GM12878 (cell line): ENCODE data around the gene SP100. TPM values are rescaled to one million over a fixed set of nuclear protein-coding genes. Genes with fewer than 3 reads are reported as not detected.

Experiments used
- ASH2L ChIP-seq: fragments of 300-600, 200-600 bp; sonication (generic); IDR thresholded peaks from 2 replicates; pipeline ENCODE4 v1.6.1; 2017; ENCODE audit warnings: low read depth, mild to moderate bottlenecking, borderline replicate concordance
- BRCA1 ChIP-seq: IDR thresholded peaks from 2 replicates; pipeline ENCODE4 v1.6.1; 2011; ENCODE audit warnings: low read depth, low read length, improper control_type of control experiment
- E2F8 ChIP-seq: fragments of 450-650 bp; IDR thresholded peaks from 2 replicates; pipeline ENCODE4 v1.6.1; 2018; ENCODE audit warnings: mild to moderate bottlenecking, low read depth, moderate library complexity; ENCODE audit not compliant: partially characterized antibody
- ETV6 ChIP-seq, 2 experiments: fragments of 450-650 bp in 1 of 2; IDR thresholded peaks in 1 of 2; conservative IDR thresholded peaks in 1 of 2; 2 replicates each; pipeline ENCODE4 v1.6.1; 2014; ENCODE audit warnings: antibody characterized with exemption in 1 of 2, borderline replicate concordance in 1 of 2, low read depth in 1 of 2, mild to moderate bottlenecking in 1 of 2, moderate library complexity in 1 of 2
- FOS ChIP-seq: IDR thresholded peaks from 3 replicates; pipeline ENCODE4 v1.6.1; 2011; ENCODE audit warnings: borderline replicate concordance; ENCODE audit not compliant: insufficient read length; ENCODE audit errors: extremely low read depth
- HDAC2 ChIP-seq: fragments of 200-600 bp; sonication (generic); IDR thresholded peaks from 2 replicates; pipeline ENCODE4 v1.6.1; 2017
- IKZF1 ChIP-seq: fragments of 450-650 bp; conservative IDR thresholded peaks from 2 replicates; pipeline ENCODE4 v1.6.1; 2017; ENCODE audit warnings: antibody characterized with exemption, mild to moderate bottlenecking
- IKZF2 ChIP-seq, 2 experiments: fragments of 450-650 bp; IDR thresholded peaks; 2 replicates each; pipeline ENCODE4 v1.6.1; 2017; ENCODE audit warnings: mild to moderate bottlenecking in 2 of 2, moderate library complexity in 2 of 2
- KAT2A ChIP-seq: conservative IDR thresholded peaks from 2 replicates; pipeline ENCODE4 v1.6.1; 2011; ENCODE audit warnings: low read depth, low read length; ENCODE audit not compliant: control insufficient read depth
- MEF2B ChIP-seq: fragments of 450-650 bp; IDR thresholded peaks from 2 replicates; pipeline ENCODE4 v1.6.1; 2018; ENCODE audit warnings: mild to moderate bottlenecking, moderate library complexity; ENCODE audit not compliant: partially characterized antibody, poor library complexity, severe bottlenecking
- MTA2 ChIP-seq: fragments of 450-650 bp; IDR thresholded peaks from 2 replicates; pipeline ENCODE4 v1.6.1; 2016; ENCODE audit warnings: low read depth, mild to moderate bottlenecking, moderate library complexity
- NR2C2 ChIP-seq: IDR thresholded peaks from 2 replicates; pipeline ENCODE4 v1.6.1; 2011; ENCODE audit warnings: borderline replicate concordance, low read depth; ENCODE audit not compliant: control insufficient read depth, insufficient read length
- NRF1 ChIP-seq: conservative IDR thresholded peaks from 2 replicates; pipeline ENCODE4 v1.6.1; 2011; ENCODE audit warnings: mild to moderate bottlenecking, low read depth, low read length, improper control_type of control experiment
- PAX5 ChIP-seq: IDR thresholded peaks from 2 replicates; pipeline ENCODE4 v1.6.1; 2011; ENCODE audit warnings: low read depth, low read length, borderline replicate concordance
- POLR2A ChIP-seq: IDR thresholded peaks from 2 replicates; pipeline ENCODE4 v1.6.1; 2011; ENCODE audit warnings: low read depth, mild to moderate bottlenecking, low read length
- SIX5 ChIP-seq: IDR thresholded peaks from 2 replicates; pipeline ENCODE4 v1.6.1; 2011; ENCODE audit warnings: mild to moderate bottlenecking, low read depth, low read length, moderate library complexity; ENCODE audit not compliant: severe bottlenecking
- TAF1 ChIP-seq: IDR thresholded peaks from 2 replicates; pipeline ENCODE4 v1.6.1; 2011; ENCODE audit warnings: mild to moderate bottlenecking, low read depth, low read length, borderline replicate concordance
- ZBTB33 ChIP-seq: fragments of 450-650 bp; IDR thresholded peaks from 2 replicates; pipeline ENCODE4 v1.6.1; 2017; ENCODE audit warnings: mild to moderate bottlenecking
- ZBTB40 ChIP-seq: fragments of 450-650 bp; IDR thresholded peaks from 2 replicates; pipeline ENCODE4 v1.6.1; 2016; ENCODE audit warnings: mild to moderate bottlenecking, moderate library complexity, borderline replicate concordance
- ZNF622 ChIP-seq: fragments of 450-650 bp; IDR thresholded peaks from 2 replicates; pipeline ENCODE4 v1.6.1; 2017; ENCODE audit warnings: mild to moderate bottlenecking, inconsistent platforms
- polyA plus RNA-seq, 11 experiments: library from polyadenylated mRNA; depleted of rRNA in 4 of 11; unstranded in 6 of 11; stranded (reverse) in 5 of 11; fragments of >200 nt; fragmentation: Nextera tagmentation in 4 of 11; fragmentation: Illumina TruSeq in 1 of 11; extraction: Ambion mirVana in 4 of 11; extraction: Trizol in 1 of 11; gene quantifications; 1 replicate in 1 of 11; 2 replicates in 10 of 11; pipeline versions ENCODE4 v1.2.1 to v1.2.3, GENCODE V29; 2011 to 2016; ENCODE audit warnings: inconsistent platforms in 2 of 11, missing spikeins in 2 of 11, low read depth in 1 of 11
- total RNA-seq, 4 experiments: library from RNA; depleted of rRNA in 3 of 4; stranded (reverse); fragments of >200 nt in 3 of 4; fragmentation: Illumina TruSeq in 1 of 4; extraction: Trizol in 1 of 4; gene quantifications; 2 replicates each; pipeline versions ENCODE4 v1.2.1 to v1.2.3, GENCODE V29; 2013 to 2021

SP100 gene
- total and polyA plus RNA-seq, 10 of the 15 experiments (the other 5 are each of a cell fraction or from before 2014, with no cell fraction given) = 109 to 239 (median 180) TPM

GRCh38 chr2:230447455-230448451 is 31.8 kb downstream of the SP100 start (continued):
- TF ChIP-seq ZNF622 = no peak
- TF ChIP-seq BRCA1 = no peak
- 0 out of 2 replicates have a peak, but pooled peaks have one; percentile 16 for TF ChIP-seq PAX5
- TF ChIP-seq POLR2A = no peak
- peak; percentile 86 for TF ChIP-seq MEF2B
- TF ChIP-seq HDAC2 = no peak
- peak; percentile 96 to 98 for TF ChIP-seq IKZF2 (IDR thresholded peaks at IDR 0.05)
- no peak for TF ChIP-seq KAT2A
- no peak for TF ChIP-seq E2F8
- TF ChIP-seq IKZF1 = peak; percentile 93
- TF ChIP-seq FOS = no peak
- TF ChIP-seq ASH2L = 0 out of 2 replicates have a peak, but pooled peaks have one; percentile 65
- TF ChIP-seq ETV6 (conservative IDR thresholded peaks at IDR 0.05 in 1 of 2, IDR thresholded peaks at IDR 0.05 in 1 of 2; ENCODE audit: borderline replicate concordance in 1 of 2, low read depth in 1 of 2) = peak in 1 of 2 experiments; percentile 99; a peak in 2 of 4 replicates
- TF ChIP-seq MTA2 = peak; percentile 93
- TF ChIP-seq TAF1 = no peak
- TF ChIP-seq SIX5 = no peak
- no peak for TF ChIP-seq NRF1
- no peak for TF ChIP-seq NR2C2
- TF ChIP-seq ZBTB40 = peak; percentile 49; the same call in 1 of the 2 replicates
- no peak for TF ChIP-seq ZBTB33
